ENCODE data around the gene TMOD3. TPM values are rescaled to one million over a fixed set of nuclear protein-coding genes. Genes with fewer than 3 reads are reported as not detected.
"Not testable (repeated sequence)": the region's sequence is repeated elsewhere in the genome, so short reads cannot be mapped to it uniquely, and the experiment has no call there.

The TMOD3 gene
- total and polyA plus RNA-seq, 12 donors: 3.9 to 42.5 (median 22.4) TPM

GRCh38 chr15:51782357-51782896 lies 47.0 kb upstream of the TMOD3 start:
- 79 to 85% (median 84%) methylated on average over 7 of the region's 7 CpGs for WGBS, 4 donors
- Histone ChIP-seq H3K9me3 (replicated peaks in 1 of 3) (no peaks in the 10 kb centered on the region), H3K36me3 (replicated peaks in 1 of 2) (peaks cover 0 to 25% of the 10 kb centered on the region in 2 donors), H3K4me1 (replicated peaks in 1 of 2) (no peaks in the 10 kb centered on the region), H3K4me3 (no peak overlapping the region), H3K27me3 (no peaks in the 10 kb centered on the region), H3K27ac (no peak overlapping the region)
- peak in 1 of 6 experiments; percentile 9 for TF ChIP-seq CTCF (IDR thresholded peaks at IDR 0.05)
- no peak for TF ChIP-seq POLR2A (IDR thresholded peaks at IDR 0.05)
- no peak for DNase-seq
- intact Hi-C loops (cut with DNase I): no loop called here

- WGBS, 4 donors: 90 to 94% (median 92%) methylated on average over 3 of the region's 3 CpGs
- Histone ChIP-seq H3K27ac (no peak overlapping the region), H3K4me3 (no peak overlapping the region), H3K9me3 (replicated peaks in 1 of 3) (no peaks in the 10 kb centered on the region), H3K27me3 (no peaks in the 10 kb centered on the region), H3K36me3 (replicated peaks in 1 of 2) (peaks cover 0 to 26% of the 10 kb centered on the region in 2 donors), H3K4me1 (replicated peaks in 1 of 2) (no peaks in the 10 kb centered on the region)
- no peak for DNase-seq
- TF ChIP-seq POLR2A (IDR thresholded peaks at IDR 0.05): no peak
- TF ChIP-seq CTCF (IDR thresholded peaks at IDR 0.05): no peak
- intact Hi-C loops (cut with DNase I): no loop called here
Measured at GRCh38 chr15:51783967-51784366, 45.5 kb upstream of the TMOD3 start.

- peaks cover 0 to 26% of the 10 kb centered on the region in 2 donors for H3K36me3 ChIP-seq (replicated peaks in 1 of 2)
- H3K27me3 ChIP-seq; H3K9me3 ChIP-seq (replicated peaks in 1 of 3); H3K4me3 ChIP-seq; H3K27ac ChIP-seq; H3K4me1 ChIP-seq (replicated peaks in 1 of 2); intact Hi-C loops (cut with DNase I); DNase-seq: not testable (repeated sequence)
- 87 to 96% (median 95%) methylated on average over 4 to 11 of the region's 11 CpGs for WGBS, 4 donors
Measured at GRCh38 chr15:51787130-51787529, 42.3 kb upstream of the TMOD3 start.

- H3K36me3 ChIP-seq (replicated peaks in 1 of 2); intact Hi-C loops (cut with DNase I); H3K9me3 ChIP-seq (replicated peaks in 1 of 3): not testable (repeated sequence)
Measured at GRCh38 chr15:51792474-51792873, 37.0 kb upstream of the TMOD3 start.

GRCh38 chr15:51793521-51794305 lies 35.7 kb upstream of the TMOD3 start:
- Histone ChIP-seq H3K9me3 (replicated peaks in 1 of 3) (no peaks in the 10 kb centered on the region), H3K27ac (no peak overlapping the region), H3K4me1 (replicated peaks in 1 of 2) (no peaks in the 10 kb centered on the region), H3K4me3 (no peak overlapping the region), H3K27me3 (no peaks in the 10 kb centered on the region), H3K36me3 (replicated peaks in 1 of 2) (no peaks in the 10 kb centered on the region)
- intact Hi-C loops (cut with DNase I): no loop called here
- TF ChIP-seq POLR2A (IDR thresholded peaks at IDR 0.05): no peak
- no peak for TF ChIP-seq CTCF (IDR thresholded peaks at IDR 0.05)
- DNase-seq: peak in 6 of 7 donors; percentile 18 to 67 (median 48)
- WGBS, 4 donors: 58 to 70% (median 61%) methylated on average over 4 of the region's 4 CpGs

More at GRCh38 chr15:51792474-51792873, 37.0 kb upstream of the TMOD3 start:
- not testable (repeated sequence) for H3K27me3 ChIP-seq; H3K4me1 ChIP-seq (replicated peaks in 1 of 2); H3K4me3 ChIP-seq; H3K27ac ChIP-seq; DNase-seq
- WGBS, 4 donors: 90 to 97% (median 92%) methylated on average over 4 of the region's 4 CpGs
